ENCODE results near the gene CMBL. TPM values are rescaled to one million over a fixed set of nuclear protein-coding genes. Genes with fewer than 3 reads are reported as not detected.

The CMBL gene
- polyA plus RNA-seq, 4 donors = 43.2 to 60.2 (median 46.7) TPM

DNA sequence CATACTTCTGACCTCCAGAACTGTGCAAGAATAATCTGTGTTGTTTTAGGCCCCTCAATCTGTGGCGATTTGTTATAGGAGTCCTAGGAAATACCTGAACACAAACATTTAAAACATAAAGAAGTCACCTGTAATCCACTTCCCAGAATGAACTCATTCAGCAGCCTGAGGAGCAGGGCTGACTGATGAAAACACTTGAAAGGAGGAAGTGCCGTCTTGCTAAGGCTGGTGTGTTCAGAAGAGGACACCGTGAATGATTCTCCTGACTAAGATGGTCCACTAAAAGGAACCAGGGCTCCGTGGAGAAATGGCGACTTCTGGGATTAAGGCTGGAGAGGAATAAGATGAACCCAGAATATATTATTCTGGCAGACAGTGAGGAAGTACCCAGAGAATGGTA is 27.1 kb upstream of the CMBL start:
- DNase-seq (ENCODE audit: low read depth in 4 of 4, low spot score in 3 of 4) = no peak

DNA sequence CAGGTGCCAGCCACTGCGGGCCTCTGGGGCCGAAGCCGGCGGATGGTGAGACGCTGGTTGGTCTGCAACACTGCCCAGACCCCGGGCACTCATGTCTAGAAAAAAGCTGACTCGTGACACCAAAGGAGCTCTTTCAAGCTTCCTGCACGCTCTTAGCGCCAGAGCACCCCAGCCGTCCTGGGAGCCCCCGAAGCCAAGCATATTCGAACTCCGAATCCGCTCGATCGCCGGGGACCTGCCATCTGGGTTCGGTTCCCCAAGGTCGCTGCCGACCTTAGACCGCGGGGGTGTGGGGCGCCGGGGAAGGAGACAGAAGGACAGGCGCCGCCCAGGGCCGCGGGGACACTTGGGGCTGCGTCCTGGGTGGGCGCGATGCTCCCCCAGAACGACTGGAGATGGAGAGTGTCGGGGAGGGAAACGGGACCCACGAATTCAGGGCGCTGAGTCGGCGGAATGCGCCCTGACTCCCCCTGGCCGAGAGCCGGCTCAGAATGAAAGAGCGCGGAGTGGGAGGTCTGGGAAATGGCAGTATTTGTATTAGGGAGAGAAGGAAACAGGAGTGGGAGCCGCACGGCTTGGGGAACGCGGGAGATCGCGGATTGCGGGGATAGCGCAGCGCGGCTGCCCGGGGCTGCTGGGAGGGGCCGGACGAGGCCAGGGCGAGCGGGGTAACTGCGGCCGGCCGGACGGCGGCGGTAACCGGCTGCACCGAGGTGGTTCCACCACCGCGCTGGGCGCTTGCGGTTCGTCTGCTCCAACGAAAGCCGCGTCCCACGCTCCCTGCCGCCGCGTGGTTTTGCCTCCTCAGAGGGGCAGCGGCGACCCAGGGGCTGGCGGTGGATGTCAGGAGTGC is 25.7 kb upstream of the CMBL start:
- DNase-seq (ENCODE audit: low read depth in 4 of 4, low spot score in 3 of 4) = no peak

DNA sequence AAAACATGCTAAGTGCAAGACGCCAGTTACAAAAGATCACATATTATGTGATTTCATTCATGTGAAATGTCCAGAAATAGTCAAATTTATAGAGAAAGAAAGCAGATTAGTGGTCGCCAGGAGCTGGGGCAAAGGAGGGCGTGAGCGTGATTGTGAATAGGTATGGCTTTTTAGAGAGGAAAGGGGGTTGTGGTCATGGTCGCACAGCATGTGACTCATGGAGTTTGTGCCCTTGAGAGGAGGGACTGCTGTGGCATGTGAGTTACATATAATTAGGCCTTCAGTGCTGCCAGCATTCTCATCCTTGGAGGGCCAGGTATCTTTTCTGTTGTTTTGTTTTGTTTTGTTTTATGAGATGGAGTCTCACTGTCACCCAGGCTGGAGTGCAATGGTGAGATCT is 24.6 kb upstream of the CMBL start:
- no peak for DNase-seq (ENCODE audit: low read depth in 4 of 4, low spot score in 3 of 4)

DNA sequence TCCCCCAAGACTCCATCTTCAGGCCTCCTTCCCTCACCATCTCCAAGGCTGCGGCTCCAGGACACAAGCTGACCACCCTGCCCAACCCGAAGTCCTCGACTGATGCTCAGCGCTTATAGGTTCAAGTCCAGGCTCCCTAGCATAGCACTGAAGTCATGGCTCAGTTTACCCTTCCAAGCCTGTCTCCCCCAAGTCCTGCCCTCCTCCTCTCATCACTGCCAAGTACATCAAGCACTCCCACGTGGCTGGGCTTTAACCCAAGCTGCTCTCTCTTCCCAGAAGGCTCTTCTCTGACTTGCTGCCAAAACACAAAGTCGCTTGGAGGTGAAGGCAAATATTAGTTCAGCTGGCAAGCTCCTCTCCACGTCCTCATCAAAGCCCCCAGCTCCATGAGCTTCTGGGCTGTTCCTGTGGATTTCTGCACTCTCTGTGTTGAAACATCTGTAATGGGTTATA is 23.7 kb upstream of the CMBL start:
- peak in 2 of 4 donors; percentile 69 to 70 for DNase-seq (ENCODE audit: low read depth in 4 of 4, low spot score in 3 of 4)

GRCh38 chr5:10330511-10331230 is 23.0 kb upstream of the CMBL start:
- DNase-seq (ENCODE audit: low read depth in 4 of 4, low spot score in 3 of 4) = no peak

GRCh38 chr5:10329820-10330481 is 22.2 kb upstream of the CMBL start:
- DNase-seq (ENCODE audit: low read depth in 4 of 4, low spot score in 3 of 4) = no peak

- no peak for DNase-seq (ENCODE audit: low read depth in 4 of 4, low spot score in 3 of 4)
Measured at GRCh38 chr5:10329446-10329819, 21.7 kb upstream of the CMBL start.

GRCh38 chr5:10328323-10328722 is 20.6 kb upstream of the CMBL start:
- no peak for DNase-seq (ENCODE audit: low read depth in 4 of 4, low spot score in 3 of 4)

DNA sequence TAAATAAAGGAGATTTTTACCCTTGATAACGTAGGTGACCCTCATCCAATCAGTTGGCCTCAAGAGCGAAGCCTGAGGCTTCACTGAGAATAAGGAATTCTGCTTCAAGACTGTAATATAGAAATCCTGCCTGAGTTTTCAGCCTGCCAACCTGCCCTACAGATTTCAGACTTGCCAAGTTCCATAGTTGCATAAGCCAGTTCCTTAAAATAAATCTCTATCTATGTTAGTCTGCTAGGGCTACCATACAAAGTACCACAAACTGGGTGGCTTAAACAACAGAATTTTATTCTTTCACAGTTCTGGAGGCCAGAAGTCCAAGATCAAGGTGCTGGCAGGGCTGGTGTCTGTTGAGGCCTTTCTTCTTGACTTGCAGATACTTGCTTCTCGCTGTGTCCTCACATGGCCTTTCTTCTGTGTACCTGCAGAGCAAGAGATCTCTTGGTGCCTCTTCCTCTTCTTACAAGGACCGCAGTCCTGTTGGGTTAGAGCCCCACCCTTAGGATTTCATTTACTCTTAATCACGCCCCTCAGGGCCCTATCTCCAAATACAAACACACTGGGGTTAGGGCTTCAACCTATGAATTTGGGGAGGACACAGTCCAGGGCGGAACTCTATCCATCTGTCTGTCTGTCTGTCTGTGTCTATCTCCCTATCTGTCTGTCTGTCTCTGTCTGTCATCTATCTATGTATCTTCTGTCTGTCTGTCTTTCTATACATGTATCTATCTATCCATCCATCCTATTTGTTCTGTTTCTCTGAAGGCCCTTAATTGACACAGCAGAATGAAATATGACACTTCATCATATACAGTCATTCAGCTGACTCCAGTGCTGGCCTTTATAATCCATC is 17.0 kb upstream of the CMBL start:
- no peak for DNase-seq (ENCODE audit: low read depth in 4 of 4, low spot score in 3 of 4)

- DNase-seq (ENCODE audit: low read depth in 4 of 4, low spot score in 3 of 4) = no peak
Measured at GRCh38 chr5:10323588-10324488, 16.1 kb upstream of the CMBL start.

GRCh38 chr5:10321882-10322281 is 14.2 kb upstream of the CMBL start:
- no peak for DNase-seq (ENCODE audit: low read depth in 4 of 4, low spot score in 3 of 4)

GRCh38 chr5:10320793-10321192 is 13.1 kb upstream of the CMBL start:
- no peak for DNase-seq (ENCODE audit: low read depth in 4 of 4, low spot score in 3 of 4)

DNA sequence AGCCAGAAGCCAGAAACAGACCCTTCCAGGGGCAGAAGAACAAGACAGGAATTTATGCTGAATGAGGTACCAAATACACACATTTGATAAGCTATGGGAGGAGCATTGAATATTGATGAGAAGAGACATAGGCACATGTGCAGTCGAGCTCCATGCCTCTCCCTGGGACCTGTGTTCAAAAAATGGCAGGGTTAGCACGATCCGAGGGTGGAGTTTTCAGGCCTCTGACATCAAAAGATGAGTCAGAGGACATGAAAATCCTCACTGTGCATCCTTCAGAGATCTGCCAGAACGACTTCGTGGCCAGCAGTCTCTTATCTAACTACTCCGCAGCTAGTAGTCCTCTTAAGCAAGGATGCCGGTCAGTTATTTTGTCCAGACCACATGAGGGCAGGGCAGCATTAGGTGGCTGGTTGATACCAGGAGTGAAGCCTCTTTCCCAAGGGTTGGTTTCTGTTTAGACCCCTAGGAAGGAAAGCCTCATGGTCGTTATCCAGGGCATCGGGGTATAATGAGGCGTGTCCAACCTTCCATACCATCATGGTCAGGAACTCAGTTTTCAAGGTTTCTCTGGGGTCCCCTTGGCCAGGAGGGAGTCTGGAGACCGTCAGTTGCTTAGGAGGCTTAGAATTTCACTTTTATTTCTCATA is 11.6 kb upstream of the CMBL start:
- no peak for DNase-seq (ENCODE audit: low read depth in 4 of 4, low spot score in 3 of 4)

DNA sequence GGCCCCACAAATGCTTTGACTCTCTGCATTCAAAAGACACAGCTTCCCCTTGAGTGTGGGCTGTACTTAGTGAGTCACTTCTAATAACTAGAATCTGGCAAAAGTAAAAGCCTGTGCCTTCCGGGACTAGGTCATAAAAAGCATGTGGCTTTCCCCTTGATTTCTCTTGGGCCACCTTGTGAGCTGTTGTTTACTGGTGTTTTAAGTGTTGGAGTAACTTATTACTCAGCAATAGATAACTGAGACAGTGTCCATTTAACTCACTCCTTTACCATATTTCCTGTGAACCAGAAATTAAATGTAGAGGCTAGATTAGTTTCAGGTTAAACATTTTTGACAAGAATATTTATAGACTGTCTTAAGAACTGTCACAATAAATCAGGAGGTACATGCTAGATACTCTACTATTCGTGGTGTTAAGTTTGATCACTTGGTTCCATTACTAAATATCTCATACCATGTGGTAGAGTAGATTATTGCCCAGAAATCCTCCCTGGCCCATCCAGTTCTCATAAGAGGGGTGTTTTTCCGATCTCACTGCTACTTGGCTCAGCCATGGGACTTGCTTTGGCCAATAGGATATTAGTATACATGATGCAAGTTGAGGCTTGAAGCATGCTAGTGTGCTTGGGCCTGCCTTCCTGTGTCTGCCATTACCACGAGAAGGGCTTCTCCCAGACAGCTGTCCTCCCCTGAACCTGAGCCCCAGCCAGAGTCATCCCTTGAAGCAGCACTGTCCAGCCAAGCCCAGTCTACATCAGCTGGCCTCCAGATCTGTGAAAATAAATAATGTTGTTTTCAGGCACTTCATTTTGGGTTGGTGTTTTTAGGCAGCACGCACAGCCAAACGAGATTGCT is 10.4 kb upstream of the CMBL start:
- DNase-seq (ENCODE audit: low read depth in 4 of 4, low spot score in 3 of 4) = no peak

DNA sequence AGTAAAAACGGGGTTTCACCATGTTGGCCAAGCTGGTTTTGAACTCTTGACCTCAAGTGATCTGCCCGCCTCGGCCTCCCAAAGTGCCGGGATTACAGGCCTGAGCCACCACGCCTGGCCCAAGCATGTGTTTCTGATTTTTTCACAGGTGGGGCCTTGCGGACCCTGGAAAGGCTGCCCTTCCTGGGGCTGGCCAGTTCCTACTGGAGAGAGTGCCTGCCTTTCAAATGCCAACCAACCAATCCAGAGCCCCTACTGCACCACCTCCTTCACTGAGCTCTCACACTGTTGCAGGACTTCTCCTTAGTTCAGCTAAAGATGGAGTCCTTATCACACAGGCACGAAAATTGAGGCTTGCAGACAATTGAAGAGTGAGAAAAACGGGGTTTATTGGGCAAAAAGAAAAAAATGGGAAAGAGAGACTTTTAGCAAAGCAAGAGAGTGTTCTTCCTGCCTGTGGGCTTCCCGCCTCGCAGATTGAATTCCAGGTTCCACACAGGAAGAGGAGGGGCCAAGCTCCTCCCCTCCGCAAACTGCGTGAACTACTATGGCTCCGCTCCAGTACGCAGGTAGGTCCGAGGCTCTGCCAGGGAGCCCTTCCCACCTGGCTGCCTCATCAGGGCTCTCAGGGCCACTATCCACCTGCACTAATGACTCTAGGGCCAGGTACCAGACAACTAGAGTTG is 8.3 kb upstream of the CMBL start:
- no peak for DNase-seq (ENCODE audit: low read depth in 4 of 4, low spot score in 3 of 4)

DNA sequence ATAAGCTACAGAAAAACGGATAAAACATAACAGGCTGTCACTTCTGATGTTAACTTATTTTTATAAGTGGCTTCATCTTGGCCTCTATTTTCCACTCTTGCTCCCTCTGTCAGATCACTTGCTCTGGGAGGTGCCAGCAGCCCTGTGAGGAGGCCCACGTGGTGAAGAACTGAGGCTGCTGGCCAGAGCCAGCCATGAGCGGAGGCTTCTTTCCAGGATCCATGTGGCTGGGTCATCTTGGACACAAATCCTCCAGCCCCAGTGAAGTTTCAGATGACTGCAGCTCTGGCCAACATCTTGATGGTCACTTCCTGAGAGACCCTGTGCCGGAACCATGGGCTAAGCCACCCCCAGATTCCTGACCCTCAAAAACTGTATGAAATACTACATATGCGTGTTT is 7.5 kb upstream of the CMBL start:
- no peak for DNase-seq (ENCODE audit: low read depth in 4 of 4, low spot score in 3 of 4)

GRCh38 chr5:10311595-10312425 is 4.1 kb upstream of the CMBL start:
- no peak for DNase-seq (ENCODE audit: low read depth in 4 of 4, low spot score in 3 of 4)

Measured in right renal pelvis (tissue), 4 donors.